ENCODE data around the gene MBP. TPM values are rescaled to one million over a fixed set of nuclear protein-coding genes. Genes with fewer than 3 reads are reported as not detected.

MBP gene
- 22.4 TPM for total RNA-seq

GRCh38 chr18:77132369-77133050 is at the start of gene MBP:
TSS of gene MBP (minus strand) at chr18:77132783. CDS start at chr18:77105261, 27,522 bp downstream.
- H3K27ac ChIP-seq (ENCODE audit: low read depth, low read length): peak within 1 kb of the TSS; percentile 95
- H3K27me3 ChIP-seq (ENCODE audit: control insufficient read depth in 3 of 3, insufficient read depth in 3 of 3, low read length in 3 of 3): no peaks in the 10 kb centered on the region
- H3K4me3 ChIP-seq (ENCODE audit: low read length in 3 of 3): peak within 1 kb of the TSS; percentile 67 to 84 (median 80)
- H3K36me3 ChIP-seq (ENCODE audit: control insufficient read depth in 3 of 3, insufficient read depth in 3 of 3, low read length in 3 of 3): no peaks in the 10 kb centered on the region
- peaks cover 32 to 47% (median 47%) of the 10 kb centered on the region in 3 donors for H3K4me1 ChIP-seq (ENCODE audit: control insufficient read depth in 3 of 3, insufficient read depth in 3 of 3, low read length in 3 of 3)
- peak within 1 kb of the TSS; percentile 86 to 95 (median 94) for H3K9ac ChIP-seq (ENCODE audit: low read depth in 1 of 3, low read length in 3 of 3)
- H3K9me3 ChIP-seq (ENCODE audit: control insufficient read depth in 3 of 3, low read length in 3 of 3): no peaks in the 10 kb centered on the region

- H3K4me3 ChIP-seq (ENCODE audit: low read length in 3 of 3): no peak overlapping the region
- H3K27me3 ChIP-seq (ENCODE audit: control insufficient read depth in 3 of 3, insufficient read depth in 3 of 3, low read length in 3 of 3): no peaks in the 10 kb centered on the region
- H3K36me3 ChIP-seq (ENCODE audit: control insufficient read depth in 3 of 3, insufficient read depth in 3 of 3, low read length in 3 of 3): no peaks in the 10 kb centered on the region
- no peaks in the 10 kb centered on the region for H3K9me3 ChIP-seq (ENCODE audit: control insufficient read depth in 3 of 3, low read length in 3 of 3)
- no peak overlapping the region for H3K27ac ChIP-seq (ENCODE audit: low read depth, low read length)
- H3K9ac ChIP-seq (ENCODE audit: low read depth in 1 of 3, low read length in 3 of 3): no peak overlapping the region
- H3K4me1 ChIP-seq (ENCODE audit: control insufficient read depth in 3 of 3, insufficient read depth in 3 of 3, low read length in 3 of 3): no peaks in the 10 kb centered on the region
Measured at GRCh38 chr18:77181950-77182707, 49.5 kb upstream of the MBP start.

DNA sequence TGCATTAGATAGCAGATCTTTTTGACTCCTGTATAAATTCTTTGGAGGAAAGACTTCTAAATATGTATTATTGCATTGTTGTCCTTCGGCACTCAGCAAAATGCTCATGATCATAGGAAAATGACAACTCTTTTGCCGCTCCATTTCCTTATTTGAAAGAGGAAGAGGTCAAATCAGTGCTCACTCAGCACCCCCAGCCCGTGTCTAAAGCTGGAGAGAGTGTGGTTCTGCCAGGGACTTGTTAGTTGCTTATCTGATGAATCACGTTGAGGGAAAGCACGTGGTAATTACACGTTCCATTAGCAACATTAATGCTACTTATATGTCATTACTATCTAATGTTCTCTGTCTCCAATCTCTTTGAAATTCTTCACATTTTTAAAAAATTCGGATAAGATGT is 46.0 kb upstream of the MBP start:
- Histone ChIP-seq H3K27ac (ENCODE audit: low read depth, low read length) (no peak overlapping the region), H3K9ac (ENCODE audit: low read depth in 1 of 3, low read length in 3 of 3) (no peak overlapping the region), H3K27me3 (ENCODE audit: control insufficient read depth in 3 of 3, insufficient read depth in 3 of 3, low read length in 3 of 3) (no peaks in the 10 kb centered on the region)

GRCh38 chr18:77177009-77177408 is 44.4 kb upstream of the MBP start:
- Histone ChIP-seq H3K9ac (ENCODE audit: low read depth in 1 of 3, low read length in 3 of 3) (no peak overlapping the region), H3K27ac (ENCODE audit: low read depth, low read length) (no peak overlapping the region), H3K9me3 (ENCODE audit: control insufficient read depth in 3 of 3, low read length in 3 of 3) (no peaks in the 10 kb centered on the region), H3K36me3 (ENCODE audit: control insufficient read depth in 3 of 3, insufficient read depth in 3 of 3, low read length in 3 of 3) (no peaks in the 10 kb centered on the region), H3K4me1 (ENCODE audit: control insufficient read depth in 3 of 3, insufficient read depth in 3 of 3, low read length in 3 of 3) (peaks cover 0 to 5% (median 0%) of the 10 kb centered on the region in 3 donors), H3K4me3 (ENCODE audit: low read length in 3 of 3) (no peak overlapping the region), H3K27me3 (ENCODE audit: control insufficient read depth in 3 of 3, insufficient read depth in 3 of 3, low read length in 3 of 3) (no peaks in the 10 kb centered on the region)

More for the DNA sequence above, 46.0 kb upstream of the MBP start:
- H3K36me3 ChIP-seq (ENCODE audit: control insufficient read depth in 3 of 3, insufficient read depth in 3 of 3, low read length in 3 of 3): no peaks in the 10 kb centered on the region
- peaks cover 0 to under 1% (median 0%) of the 10 kb centered on the region in 3 donors for H3K4me1 ChIP-seq (ENCODE audit: control insufficient read depth in 3 of 3, insufficient read depth in 3 of 3, low read length in 3 of 3)
- H3K9me3 ChIP-seq (ENCODE audit: control insufficient read depth in 3 of 3, low read length in 3 of 3): no peaks in the 10 kb centered on the region
- H3K4me3 ChIP-seq (ENCODE audit: low read length in 3 of 3): no peak overlapping the region

DNA sequence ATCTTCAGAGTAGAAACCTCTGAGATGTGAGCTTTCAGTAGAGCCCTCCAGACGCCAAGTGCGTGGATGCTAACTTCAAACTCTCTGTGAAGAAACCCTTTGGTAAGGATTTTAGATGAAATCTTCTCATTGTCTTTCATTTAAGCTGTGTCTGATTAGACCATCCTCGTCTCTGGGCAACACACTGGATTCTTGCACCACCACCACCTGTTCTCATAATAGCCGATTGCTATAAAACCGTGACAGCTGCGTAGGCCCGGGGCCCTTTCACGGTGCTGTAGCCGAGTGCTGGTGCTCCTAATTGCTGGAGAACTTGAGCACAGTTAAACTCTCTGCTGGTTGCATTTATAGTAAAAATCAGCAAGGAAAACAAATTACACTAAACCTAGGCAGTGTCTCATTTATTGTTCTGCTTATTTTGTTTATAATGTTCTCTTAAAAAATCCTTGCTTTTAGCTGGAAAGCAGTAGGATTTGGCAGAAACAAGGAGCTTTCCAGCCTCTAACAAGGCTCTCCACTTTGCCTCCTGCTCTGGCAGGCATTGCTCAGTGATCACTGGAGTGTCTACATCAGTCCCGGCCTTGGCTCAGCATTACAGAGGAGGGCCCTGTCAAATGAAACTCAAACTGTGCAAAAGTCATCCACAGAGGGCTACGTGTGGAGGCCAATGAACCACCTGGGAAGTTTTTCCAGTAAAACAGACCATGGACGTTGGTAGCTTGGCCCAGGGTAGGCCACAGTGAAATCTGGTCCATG is 40.9 kb upstream of the MBP start:
- Histone ChIP-seq H3K9me3 (ENCODE audit: control insufficient read depth in 3 of 3, low read length in 3 of 3) (no peaks in the 10 kb centered on the region), H3K9ac (ENCODE audit: low read depth in 1 of 3, low read length in 3 of 3) (no peak overlapping the region), H3K36me3 (ENCODE audit: control insufficient read depth in 3 of 3, insufficient read depth in 3 of 3, low read length in 3 of 3) (no peaks in the 10 kb centered on the region), H3K4me3 (ENCODE audit: low read length in 3 of 3) (no peak overlapping the region), H3K27me3 (ENCODE audit: control insufficient read depth in 3 of 3, insufficient read depth in 3 of 3, low read length in 3 of 3) (peaks cover 0 to 8% (median 0%) of the 10 kb centered on the region in 3 donors), H3K4me1 (ENCODE audit: control insufficient read depth in 3 of 3, insufficient read depth in 3 of 3, low read length in 3 of 3) (peaks cover 0 to 5% (median 0%) of the 10 kb centered on the region in 3 donors), H3K27ac (ENCODE audit: low read depth, low read length) (no peak overlapping the region)

- Histone ChIP-seq H3K27me3 (ENCODE audit: control insufficient read depth in 3 of 3, insufficient read depth in 3 of 3, low read length in 3 of 3) (peaks cover 0 to 8% (median 7%) of the 10 kb centered on the region in 3 donors), H3K4me1 (ENCODE audit: control insufficient read depth in 3 of 3, insufficient read depth in 3 of 3, low read length in 3 of 3) (peaks cover 0 to 13% (median 11%) of the 10 kb centered on the region in 3 donors), H3K27ac (ENCODE audit: low read depth, low read length) (no peak overlapping the region)
Measured at GRCh38 chr18:77170890-77171410, 38.4 kb upstream of the MBP start.

DNA sequence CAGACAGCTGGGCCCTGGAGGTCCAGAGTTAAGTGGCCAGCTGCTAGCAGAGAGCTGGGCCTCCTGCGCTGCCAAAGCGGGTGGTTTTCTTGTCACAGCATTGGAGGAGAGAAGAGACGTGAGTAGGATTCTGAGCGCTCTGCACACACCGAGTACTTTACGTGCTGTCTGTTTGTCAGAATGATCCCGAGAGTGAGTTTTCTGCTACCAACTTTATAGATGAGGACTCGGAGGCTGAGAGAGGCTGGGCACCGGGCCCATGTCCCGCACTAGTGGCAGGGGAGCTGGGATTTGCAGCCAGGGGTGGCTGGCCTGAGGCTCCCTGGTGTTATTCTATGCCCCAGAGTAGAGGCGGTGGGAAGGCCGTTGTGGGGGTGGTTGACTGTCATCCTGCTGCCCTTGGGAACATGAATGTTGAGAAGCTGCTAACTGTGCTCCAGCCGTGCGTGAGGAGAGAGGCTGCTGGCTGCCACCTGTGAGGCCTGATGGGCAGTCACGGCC is 36.3 kb upstream of the MBP start:
- H3K27ac ChIP-seq (ENCODE audit: low read depth, low read length): no peak overlapping the region

More at GRCh38 chr18:77170890-77171410, 38.4 kb upstream of the MBP start:
- Histone ChIP-seq H3K9me3 (ENCODE audit: control insufficient read depth in 3 of 3, low read length in 3 of 3) (no peaks in the 10 kb centered on the region), H3K9ac (ENCODE audit: low read depth in 1 of 3, low read length in 3 of 3) (no peak overlapping the region), H3K36me3 (ENCODE audit: control insufficient read depth in 3 of 3, insufficient read depth in 3 of 3, low read length in 3 of 3) (no peaks in the 10 kb centered on the region), H3K4me3 (ENCODE audit: low read length in 3 of 3) (no peak overlapping the region)

DNA sequence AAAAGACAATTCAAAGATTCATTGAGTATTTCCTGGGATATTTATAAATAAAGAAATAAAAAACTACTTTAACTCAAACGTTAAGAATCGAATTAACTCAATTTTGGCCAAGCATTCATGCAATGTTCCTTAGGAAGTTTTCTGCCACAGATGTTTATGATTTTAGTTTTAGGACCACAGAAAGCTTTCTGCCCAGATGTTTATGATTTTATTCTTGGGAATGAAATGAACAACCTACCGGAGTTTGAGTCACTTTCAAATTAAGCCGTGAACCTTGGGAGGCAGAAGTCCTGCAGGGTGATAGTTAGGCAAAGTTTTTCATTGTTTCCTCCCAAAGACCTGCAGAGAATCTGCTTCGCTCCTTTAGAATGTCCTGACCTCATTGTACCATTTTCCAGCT is 34.7 kb upstream of the MBP start:
- no peak overlapping the region for H3K27ac ChIP-seq (ENCODE audit: low read depth, low read length)
- no peaks in the 10 kb centered on the region for H3K9me3 ChIP-seq (ENCODE audit: control insufficient read depth in 3 of 3, low read length in 3 of 3)
- no peak overlapping the region for H3K4me3 ChIP-seq (ENCODE audit: low read length in 3 of 3)
- H3K9ac ChIP-seq (ENCODE audit: low read depth in 1 of 3, low read length in 3 of 3): no peak overlapping the region
- no peaks in the 10 kb centered on the region for H3K36me3 ChIP-seq (ENCODE audit: control insufficient read depth in 3 of 3, insufficient read depth in 3 of 3, low read length in 3 of 3)
- H3K27me3 ChIP-seq (ENCODE audit: control insufficient read depth in 3 of 3, insufficient read depth in 3 of 3, low read length in 3 of 3): peaks cover 8 to 22% (median 10%) of the 10 kb centered on the region in 3 donors
- H3K4me1 ChIP-seq (ENCODE audit: control insufficient read depth in 3 of 3, insufficient read depth in 3 of 3, low read length in 3 of 3): peaks cover 0 to 19% (median 11%) of the 10 kb centered on the region in 3 donors

More for the DNA sequence above, 36.3 kb upstream of the MBP start:
- peaks cover 8 to 22% (median 10%) of the 10 kb centered on the region in 3 donors for H3K27me3 ChIP-seq (ENCODE audit: control insufficient read depth in 3 of 3, insufficient read depth in 3 of 3, low read length in 3 of 3)
- H3K9ac ChIP-seq (ENCODE audit: low read depth in 1 of 3, low read length in 3 of 3): no peak overlapping the region
- H3K4me3 ChIP-seq (ENCODE audit: low read length in 3 of 3): no peak overlapping the region
- H3K36me3 ChIP-seq (ENCODE audit: control insufficient read depth in 3 of 3, insufficient read depth in 3 of 3, low read length in 3 of 3): no peaks in the 10 kb centered on the region
- peaks cover 0 to 19% (median 16%) of the 10 kb centered on the region in 3 donors for H3K4me1 ChIP-seq (ENCODE audit: control insufficient read depth in 3 of 3, insufficient read depth in 3 of 3, low read length in 3 of 3)
- H3K9me3 ChIP-seq (ENCODE audit: control insufficient read depth in 3 of 3, low read length in 3 of 3): no peaks in the 10 kb centered on the region

DNA sequence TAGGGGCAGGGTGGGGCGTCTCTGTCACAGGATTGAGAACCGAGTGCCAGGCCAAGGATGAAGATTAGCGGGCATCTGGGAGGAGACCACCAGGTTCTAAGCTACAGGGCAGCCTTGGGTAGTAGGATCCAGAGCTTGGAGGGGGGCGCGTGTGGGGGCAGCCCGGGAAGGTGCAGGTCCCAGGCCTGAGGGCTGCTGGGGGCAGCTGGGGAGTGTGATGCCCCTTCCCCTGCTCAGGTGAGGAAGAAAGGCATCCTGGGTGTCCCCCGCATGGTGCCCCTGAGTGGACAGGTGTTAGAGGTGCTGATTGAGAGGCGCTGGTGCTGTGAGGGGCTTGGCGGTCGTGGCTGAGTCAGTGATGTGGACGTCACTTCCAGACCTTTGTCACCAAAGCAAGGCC is 33.9 kb upstream of the MBP start:
- Histone ChIP-seq H3K9me3 (ENCODE audit: control insufficient read depth in 3 of 3, low read length in 3 of 3) (no peaks in the 10 kb centered on the region), H3K9ac (ENCODE audit: low read depth in 1 of 3, low read length in 3 of 3) (no peak overlapping the region), H3K27ac (ENCODE audit: low read depth, low read length) (no peak overlapping the region), H3K4me3 (ENCODE audit: low read length in 3 of 3) (no peak overlapping the region), H3K27me3 (ENCODE audit: control insufficient read depth in 3 of 3, insufficient read depth in 3 of 3, low read length in 3 of 3) (peaks cover 8 to 22% (median 10%) of the 10 kb centered on the region in 3 donors), H3K4me1 (ENCODE audit: control insufficient read depth in 3 of 3, insufficient read depth in 3 of 3, low read length in 3 of 3) (peaks cover 0 to 19% (median 11%) of the 10 kb centered on the region in 3 donors), H3K36me3 (ENCODE audit: control insufficient read depth in 3 of 3, insufficient read depth in 3 of 3, low read length in 3 of 3) (no peaks in the 10 kb centered on the region)

All from skeletal muscle tissue (tissue), 4 donors.